Activated B cell treated with CpG ODN at 0.5 μM for 24 hours (primary cell): ENCODE results near the gene TAP2. TPM values are rescaled to one million over a fixed set of nuclear protein-coding genes. Genes with fewer than 3 reads are reported as not detected.

Experiments used
- ATAC-seq: fragments of 200-7000 bp; cut with Tn5 transposase; one replicate; pipeline ENCODE4 v1.10.0; 2021; ENCODE audit warnings: low read depth, mild to moderate bottlenecking, moderate library complexity
- CTCF ChIA-PET: fragments of 350-600 bp; sonication (Branson Sonifier 250); formaldehyde crosslinking; loops from one replicate; lab custom pipeline; 2021; ENCODE audit warnings: antibody characterized with exemption; lab: Charles Lee
- POLR2A ChIA-PET: fragments of 350-600 bp; sonication (Branson Sonifier 250); formaldehyde crosslinking; loops from one replicate; lab custom pipeline; 2021; ENCODE audit warnings: antibody characterized with exemption; lab: Charles Lee
- DNase-seq: peaks from one replicate; pipeline ENCODE4 v3.0.0; 2022
- H3K27ac Mint-ChIP-seq: one replicate; pipeline ENCODE4 v1.8.0; 2020; ENCODE audit warnings: mixed read lengths
- H3K27me3 Mint-ChIP-seq: one replicate; pipeline ENCODE4 v1.8.0; 2021; ENCODE audit warnings: mixed read lengths
- H3K36me3 Mint-ChIP-seq: one replicate; pipeline ENCODE4 v1.8.0; 2021; ENCODE audit warnings: low read depth, mixed read lengths
- H3K4me1 Mint-ChIP-seq: one replicate; pipeline ENCODE4 v1.8.0; 2021; ENCODE audit warnings: mixed read lengths
- H3K4me3 Mint-ChIP-seq: one replicate; pipeline ENCODE4 v1.8.0; 2020; ENCODE audit warnings: mild to moderate bottlenecking, mixed read lengths
- H3K9me3 Mint-ChIP-seq: one replicate; pipeline ENCODE4 v1.8.0; 2020; ENCODE audit warnings: mixed read lengths
- intact Hi-C: fragments of 100-400 bp; cut with micrococcal nuclease; formaldehyde crosslinking; loops from one replicate; pipeline ENCODE4 v1.15.1; 2024
- total RNA-seq: library from RNA; stranded (reverse); gene quantifications from 2 replicates; pipeline ENCODE4 v1.2.3, GENCODE V29; 2022
- TF ChIP-seq, protein P1 (sequence below): fragments of 200-600 bp; IDR thresholded peaks from one replicate; pipeline ENCODE4 v1.8.0; 2022; ENCODE audit warnings: antibody characterized with exemption, mild to moderate bottlenecking

TAP2 gene
- total RNA-seq, 1 donor from 2014 or later = 172 TPM

DNA sequence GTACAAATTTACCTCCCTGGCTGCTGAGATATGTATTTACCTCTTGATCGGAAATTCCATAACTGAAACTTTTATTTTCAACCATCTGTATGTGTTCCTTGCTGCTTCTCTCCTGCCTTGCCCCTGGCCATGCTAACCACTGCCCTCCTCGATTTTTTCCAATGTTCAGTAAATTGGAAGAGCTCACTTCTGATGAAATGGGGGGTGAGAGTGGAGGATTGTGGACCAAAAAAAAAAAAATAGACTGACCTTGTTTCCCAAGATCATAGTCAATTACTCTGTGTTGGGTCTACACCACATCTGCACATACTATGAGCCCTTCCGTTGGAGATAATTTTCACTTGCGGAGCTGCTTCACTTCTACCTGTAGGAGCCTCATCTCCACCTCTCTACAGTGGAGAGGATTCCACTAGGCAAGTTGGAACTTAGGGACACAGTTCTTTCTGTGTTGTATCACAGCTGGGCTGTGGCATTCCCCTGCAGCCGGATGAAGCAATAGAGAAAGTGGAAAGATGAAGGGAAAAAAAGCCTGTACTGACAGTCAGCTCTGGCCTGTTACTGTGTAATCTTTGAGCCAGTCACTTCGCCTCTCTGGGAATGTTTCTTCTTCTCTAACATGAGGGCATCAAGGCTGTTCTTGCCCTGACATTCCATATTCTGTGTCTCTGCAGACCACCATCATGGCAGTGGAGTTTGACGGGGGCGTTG is 17.1 kb upstream of the TAP2 start:
- Mint-ChIP-seq H3K36me3 (peaks cover 92% of the 10 kb centered on the region), H3K9me3 (no peaks in the 10 kb centered on the region), H3K4me1 (peaks cover 74% of the 10 kb centered on the region), H3K27me3 (no peaks in the 10 kb centered on the region), H3K4me3 (peak overlapping the region; percentile 99), H3K27ac (peak overlapping the region; percentile 98)
- DNase-seq = no peak
- POLR2A ChIA-PET = interaction anchor here (0.6 to 12.3 kb wide), 11 partner anchors 9 to 446 kb away, joined by 4 to 904 read pairs (median 32); partner anchors contain the start of genes BRD2, HLA-DMA, HLA-DMB and HLA-DOB
- TF ChIP-seq, protein P1, sequence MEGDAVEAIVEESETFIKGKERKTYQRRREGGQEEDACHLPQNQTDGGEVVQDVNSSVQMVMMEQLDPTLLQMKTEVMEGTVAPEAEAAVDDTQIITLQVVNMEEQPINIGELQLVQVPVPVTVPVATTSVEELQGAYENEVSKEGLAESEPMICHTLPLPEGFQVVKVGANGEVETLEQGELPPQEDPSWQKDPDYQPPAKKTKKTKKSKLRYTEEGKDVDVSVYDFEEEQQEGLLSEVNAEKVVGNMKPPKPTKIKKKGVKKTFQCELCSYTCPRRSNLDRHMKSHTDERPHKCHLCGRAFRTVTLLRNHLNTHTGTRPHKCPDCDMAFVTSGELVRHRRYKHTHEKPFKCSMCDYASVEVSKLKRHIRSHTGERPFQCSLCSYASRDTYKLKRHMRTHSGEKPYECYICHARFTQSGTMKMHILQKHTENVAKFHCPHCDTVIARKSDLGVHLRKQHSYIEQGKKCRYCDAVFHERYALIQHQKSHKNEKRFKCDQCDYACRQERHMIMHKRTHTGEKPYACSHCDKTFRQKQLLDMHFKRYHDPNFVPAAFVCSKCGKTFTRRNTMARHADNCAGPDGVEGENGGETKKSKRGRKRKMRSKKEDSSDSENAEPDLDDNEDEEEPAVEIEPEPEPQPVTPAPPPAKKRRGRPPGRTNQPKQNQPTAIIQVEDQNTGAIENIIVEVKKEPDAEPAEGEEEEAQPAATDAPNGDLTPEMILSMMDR = no peak
- CTCF ChIA-PET = interaction anchor here (1.0 to 5.6 kb wide), 5 partner anchors 13 to 129 kb away, joined by 3 to 218 read pairs (median 17); partner anchors contain the start of genes PSMB8 and TAP2
- no peak for ATAC-seq
- intact Hi-C loops = no loop called here

DNA sequence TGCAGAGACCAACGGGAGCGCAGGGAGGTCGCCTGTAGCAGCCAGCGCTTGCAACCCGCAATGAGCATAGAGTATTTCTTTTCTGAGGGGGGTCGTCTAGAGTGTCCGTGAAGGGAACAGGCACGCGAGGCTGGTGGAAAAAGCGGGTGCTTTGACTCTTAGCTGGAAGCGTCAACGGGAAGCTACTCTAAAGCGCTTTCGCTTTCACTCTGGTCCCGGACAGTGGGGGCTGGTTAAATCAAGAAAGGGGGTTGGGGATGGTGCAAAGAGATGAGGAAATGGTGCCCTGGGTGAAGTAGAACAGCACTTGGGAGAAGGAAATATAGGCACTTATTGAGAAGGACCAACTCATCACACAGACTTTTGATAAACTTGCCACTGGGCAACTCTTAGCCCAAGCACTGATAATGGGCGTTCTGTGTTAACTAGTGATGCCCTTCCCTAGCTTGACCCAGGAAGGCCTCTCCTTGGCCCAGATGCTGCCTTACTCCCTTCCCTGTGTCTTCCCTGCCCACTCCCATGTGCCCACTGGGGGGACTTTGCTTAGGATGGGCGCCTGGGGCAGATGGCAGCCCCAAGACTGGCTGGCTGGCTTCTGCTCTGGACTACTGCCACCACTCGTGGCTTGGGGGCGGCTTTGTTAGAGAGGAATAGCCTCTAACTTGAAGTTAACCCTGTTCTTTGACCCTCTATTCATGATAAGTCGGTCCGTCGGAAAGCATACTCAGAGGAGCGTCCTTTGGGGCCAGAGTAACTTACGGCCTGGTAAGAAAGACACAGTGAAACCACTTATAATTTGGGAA is 16.0 kb upstream of the TAP2 start:
- Mint-ChIP-seq H3K4me1 (peaks cover 79% of the 10 kb centered on the region), H3K27ac (peak overlapping the region; percentile 98), H3K4me3 (peak overlapping the region; percentile 99), H3K36me3 (peaks cover 94% of the 10 kb centered on the region), H3K27me3 (no peaks in the 10 kb centered on the region), H3K9me3 (no peaks in the 10 kb centered on the region)
- CTCF ChIA-PET = interaction anchor here (0.7 to 5.6 kb wide), 13 partner anchors 13 to 662 kb away, joined by 3 to 218 read pairs (median 5); partner anchors contain the start of genes GPSM3, PSMB8 and TAP2
- POLR2A ChIA-PET = interaction anchor here (0.6 to 12.3 kb wide), 24 partner anchors 10 to 662 kb away, joined by 3 to 904 read pairs (median 9); partner anchors contain the start of genes BRD2, GPSM3, HLA-DMA and HLA-DMB
- intact Hi-C loops = loop anchor here (1.0 kb wide), 3 partner anchors 13 to 38 kb away; partner anchors contain the start of gene TAP2
- DNase-seq = no peak
- TF ChIP-seq, protein P1 = no peak
- ATAC-seq = peak; percentile 12

DNA sequence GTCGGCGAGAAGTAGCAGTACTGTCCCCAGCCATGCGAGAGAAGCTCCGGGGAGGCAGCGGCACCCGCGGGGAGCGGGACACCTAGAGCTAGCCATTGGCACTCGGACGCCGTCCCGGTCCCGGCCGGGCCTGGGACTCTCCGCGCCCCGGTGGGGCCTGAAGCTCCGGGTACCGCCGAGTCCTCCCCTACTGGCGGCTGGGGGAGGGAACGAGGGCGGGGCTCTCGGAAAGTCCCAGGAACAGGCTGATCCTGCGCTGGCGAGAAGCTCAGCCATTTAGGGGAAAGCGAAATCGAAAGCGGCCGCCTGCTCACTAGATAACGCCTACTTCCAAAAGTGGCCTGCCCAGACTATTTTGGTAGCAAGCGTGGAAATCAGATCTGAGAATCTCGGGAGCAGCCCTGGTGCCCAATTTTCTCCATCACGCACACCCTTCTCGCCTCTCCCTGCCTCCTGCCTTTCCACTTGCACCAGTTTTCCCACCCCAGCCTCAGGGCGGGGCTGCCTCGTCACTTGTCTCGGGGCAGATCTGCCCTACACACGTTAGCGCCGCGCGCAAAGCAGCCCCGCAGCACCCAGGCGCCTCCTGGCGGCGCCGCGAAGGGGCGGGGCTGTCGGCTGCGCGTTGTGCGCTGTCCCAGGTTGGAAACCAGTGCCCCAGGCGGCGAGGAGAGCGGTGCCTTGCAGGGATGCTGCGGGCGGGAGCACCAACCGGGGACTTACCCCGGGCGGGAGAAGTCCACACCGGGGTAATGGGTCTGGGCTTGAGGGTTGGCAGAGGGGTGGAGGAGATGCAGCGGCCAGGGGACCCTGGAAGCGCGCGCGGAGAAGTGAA is 15.2 kb upstream of the TAP2 start, which contains the start of the genes PSMB9 and TAP1:
Gene PSMB9 (plus strand): TSS at position 652 of the 835 bp plus-strand sequence. CDS start 38 bp downstream, at position 690.
Gene TAP1 (minus strand): TSS at position 164 of the 835 bp plus-strand sequence. CDS start 68 bp downstream, at position 96.
- ATAC-seq (peak; percentile 80), DNase-seq (peak; percentile 91)
- TF ChIP-seq, protein P1 = peak; percentile 20
- ChIA-PET CTCF (interaction anchor here (0.6 to 5.6 kb wide), 20 partner anchors 12 to 661 kb away, joined by 3 to 218 read pairs (median 4); partner anchors contain the start of genes GPSM3, HLA-DMA, HLA-DOB and PSMB8), POLR2A (interaction anchor here (0.7 to 12.3 kb wide), 52 partner anchors 10 to 882 kb away, joined by 3 to 904 read pairs (median 4); partner anchors contain the start of genes ATF6B, BRD2, DXO and GPSM3)
- peaks cover 93% of the 10 kb centered on the region for H3K36me3 Mint-ChIP-seq
- peak within 1 kb of the TSS; percentile 99 for H3K4me3 Mint-ChIP-seq
- peaks cover 77% of the 10 kb centered on the region for H3K4me1 Mint-ChIP-seq
- H3K27me3 Mint-ChIP-seq = no peaks in the 10 kb centered on the region
- intact Hi-C loops = loop anchor here (1.0 kb wide), 4 partner anchors 9 to 37 kb away; partner anchors contain the start of genes PSMB8 and TAP2
- H3K9me3 Mint-ChIP-seq = no peaks in the 10 kb centered on the region
- peak within 1 kb of the TSS; percentile 98 for H3K27ac Mint-ChIP-seq

DNA sequence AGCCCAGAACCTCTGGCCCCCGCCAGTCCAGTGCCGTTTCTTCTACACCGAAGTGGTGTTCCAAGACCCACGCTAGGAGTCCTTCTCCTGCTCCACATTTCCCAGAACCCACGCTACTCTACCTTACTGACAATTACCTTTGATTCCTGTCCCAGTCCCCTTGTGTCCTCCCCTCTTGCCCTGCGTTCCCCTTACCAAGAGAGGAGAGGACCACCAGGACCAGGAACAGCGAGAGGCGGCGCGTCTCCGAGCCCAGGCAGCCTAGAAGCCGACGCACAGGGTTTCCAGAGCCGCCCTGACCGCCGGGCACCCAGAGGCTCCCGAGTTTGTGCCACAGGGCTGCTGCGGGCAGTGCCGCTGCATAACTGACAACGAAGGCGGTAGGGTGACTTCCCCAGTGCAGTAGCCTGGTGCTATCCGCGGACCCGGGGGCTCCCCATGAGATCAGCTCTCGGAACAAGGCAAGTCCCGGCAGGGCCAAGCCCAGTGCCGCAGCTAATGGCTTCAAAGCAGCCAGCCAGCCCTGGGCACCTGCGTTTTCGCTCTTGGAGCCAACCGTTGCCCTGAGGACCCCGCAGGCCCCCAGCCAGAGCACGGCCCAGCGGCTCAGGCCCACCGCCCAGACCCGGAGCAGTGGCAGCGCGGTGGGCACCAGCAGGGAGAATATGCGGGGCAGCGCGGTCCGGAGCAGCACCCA is 14.5 kb upstream of the TAP2 start:
- Mint-ChIP-seq H3K4me3 (peak overlapping the region; percentile 99), H3K36me3 (peaks cover 93% of the 10 kb centered on the region), H3K4me1 (peaks cover 78% of the 10 kb centered on the region), H3K27ac (peak overlapping the region; percentile 92), H3K27me3 (no peaks in the 10 kb centered on the region), H3K9me3 (no peaks in the 10 kb centered on the region)
- TF ChIP-seq, protein P1 = no peak
- DNase-seq = no peak
- intact Hi-C loops = loop anchor here (1.0 kb wide), 1 partner anchor 9 kb away; the partner anchor contains the start of gene PSMB8
- ChIA-PET POLR2A (interaction anchor here (0.7 to 12.3 kb wide), 47 partner anchors 11 to 881 kb away, joined by 3 to 904 read pairs (median 5); partner anchors contain the start of genes ATF6B, BRD2, DXO and GPSM3), CTCF (interaction anchor here (0.6 to 5.6 kb wide), 16 partner anchors 12 to 660 kb away, joined by 3 to 218 read pairs (median 4); partner anchors contain the start of genes GPSM3, HLA-DMA, HLA-DOB and PSMB8)
- ATAC-seq = peak; percentile 47
